Nephron progenitor cell (in vitro differentiated cells): Measurements from ENCODE around the gene PRDM2.
A peak's percentile ranks its signal among the peaks of the same experiment; 100 is the strongest.

Experiments used
- DNase-seq: peaks from one replicate; pipeline ENCODE4 v3.0.0; 2021
- H3K27ac Mint-ChIP-seq: 2 replicates; pipeline ENCODE4 v1.8.0; 2021; ENCODE audit warnings: mild to moderate bottlenecking, moderate library complexity, mixed read lengths
- H3K27me3 Mint-ChIP-seq: 2 replicates; pipeline ENCODE4 v1.8.0; 2021; ENCODE audit warnings: mild to moderate bottlenecking, low read depth, mixed read lengths; ENCODE audit not compliant: poor library complexity
- H3K36me3 Mint-ChIP-seq: 2 replicates; pipeline ENCODE4 v1.8.0; 2021; ENCODE audit warnings: low read depth, mixed read lengths
- H3K4me1 Mint-ChIP-seq: 2 replicates; pipeline ENCODE4 v1.8.0; 2021; ENCODE audit warnings: mixed read lengths
- H3K4me3 Mint-ChIP-seq: 2 replicates; pipeline ENCODE4 v1.8.0; 2021; ENCODE audit warnings: mild to moderate bottlenecking, moderate library complexity, mixed read lengths
- H3K9me3 Mint-ChIP-seq: 2 replicates; pipeline ENCODE4 v1.8.0; 2021; ENCODE audit warnings: mild to moderate bottlenecking, moderate library complexity, mixed read lengths
- CTCF ChIP-seq: fragments of 200-600 bp; sonication (generic); IDR thresholded peaks from 2 replicates; pipeline ENCODE4 v1.5.0; 2021; ENCODE audit warnings: antibody characterized with exemption

The PRDM2 gene

GRCh38 chr1:13725714-13726175 lies 25.8 kb downstream of the PRDM2 start:
- Mint-ChIP-seq H3K4me3 (no peak overlapping the region), H3K36me3 (peaks cover 8% of the 10 kb centered on the region), H3K27me3 (no peaks in the 10 kb centered on the region), H3K9me3 (no peaks in the 10 kb centered on the region), H3K27ac (no peak overlapping the region), H3K4me1 (peaks cover 54% of the 10 kb centered on the region)
- peak; percentile 16 for TF ChIP-seq CTCF
- DNase-seq, result no peak

- Mint-ChIP-seq H3K9me3 (no peaks in the 10 kb centered on the region), H3K36me3 (peaks cover 12% of the 10 kb centered on the region), H3K27ac (peak overlapping the region; percentile 62), H3K4me1 (peaks cover 78% of the 10 kb centered on the region), H3K4me3 (no peak overlapping the region), H3K27me3 (no peaks in the 10 kb centered on the region)
- DNase-seq, result peak; percentile 16
- TF ChIP-seq CTCF, result no peak
Observed at GRCh38 chr1:13728091-13728715, 28.2 kb downstream of the PRDM2 start.

- no peak overlapping the region for H3K4me3 Mint-ChIP-seq
- H3K4me1 Mint-ChIP-seq, result peaks cover 82% of the 10 kb centered on the region
- DNase-seq, result no peak
- no peaks in the 10 kb centered on the region for H3K27me3 Mint-ChIP-seq
- no peak for TF ChIP-seq CTCF
- peaks cover 10% of the 10 kb centered on the region for H3K36me3 Mint-ChIP-seq
- no peaks in the 10 kb centered on the region for H3K9me3 Mint-ChIP-seq
- no peak overlapping the region for H3K27ac Mint-ChIP-seq
Observed at GRCh38 chr1:13730291-13730690, 30.3 kb downstream of the PRDM2 start.

GRCh38 chr1:13730751-13731482 lies 30.9 kb downstream of the PRDM2 start:
- Mint-ChIP-seq H3K27me3 (no peaks in the 10 kb centered on the region), H3K4me3 (no peak overlapping the region), H3K36me3 (peaks cover 14% of the 10 kb centered on the region), H3K4me1 (peaks cover 79% of the 10 kb centered on the region), H3K9me3 (no peaks in the 10 kb centered on the region), H3K27ac (peak overlapping the region; percentile 58)
- DNase-seq, result no peak
- TF ChIP-seq CTCF, result no peak

GRCh38 chr1:13731897-13732296 lies 31.9 kb downstream of the PRDM2 start:
- Mint-ChIP-seq H3K36me3 (peaks cover 14% of the 10 kb centered on the region), H3K27me3 (no peaks in the 10 kb centered on the region), H3K4me3 (no peak overlapping the region), H3K4me1 (peaks cover 72% of the 10 kb centered on the region), H3K9me3 (no peaks in the 10 kb centered on the region), H3K27ac (peak overlapping the region; percentile 67)
- TF ChIP-seq CTCF, result no peak
- no peak for DNase-seq
